Measurements from ENCODE around the gene ASB16. TPM values are rescaled to one million over a fixed set of nuclear protein-coding genes. Genes with fewer than 3 reads are reported as not detected.

ASB16 gene
- total RNA-seq, 2 experiments from 2014 or later = 0.30 to 0.44 TPM

- H3K4me3 ChIP-seq (ENCODE audit: low read depth, low read length, poor library complexity, severe bottlenecking) = no peak overlapping the region
- POLR2A ChIA-PET = no interaction called here
- no peak overlapping the region for H2AFZ ChIP-seq (ENCODE audit: low read length)
- H4K20me1 ChIP-seq (ENCODE audit: insufficient read depth, low read length) = no peaks in the 10 kb centered on the region
- DNase-seq (ENCODE audit: low spot score) = no peak
- H3K36me3 ChIP-seq (ENCODE audit: insufficient read depth, low read length) = peaks cover 63% of the 10 kb centered on the region
- no peaks in the 10 kb centered on the region for H3K4me1 ChIP-seq (ENCODE audit: insufficient read depth, low read length, poor library complexity, severe bottlenecking)
- no TSS peak for BruUV-seq (replicated peaks)
- no peak overlapping the region for H3K4me2 ChIP-seq (ENCODE audit: low read length)
- H3K9me2 ChIP-seq (ENCODE audit: insufficient read depth, low read length) = no peaks in the 10 kb centered on the region
- no peak for TF ChIP-seq EZH2phosphoT487 (IDR thresholded peaks at IDR 0.05; ENCODE audit: borderline replicate concordance, low read depth, low read length)
- no peak for TF ChIP-seq CTCF (conservative IDR thresholded peaks at IDR 0.05; ENCODE audit: low read length)
- no peak overlapping the region for H3K27ac ChIP-seq (ENCODE audit: low read depth, low read length, poor library complexity, severe bottlenecking)
- intact Hi-C loops (cut with micrococcal nuclease; ENCODE audit: unreplicated experiment) = no loop called here
- no peaks in the 10 kb centered on the region for H3K9me3 ChIP-seq (ENCODE audit: low read length)
- H3K79me2 ChIP-seq (ENCODE audit: insufficient read depth, low read depth, low read length) = no peaks in the 10 kb centered on the region
- CTCF ChIA-PET (ENCODE audit: unreplicated experiment) = no interaction called here
These were observed 10.8 kb upstream of the ASB16 start for GRCh38 chr17:44159519-44160210.

GRCh38 chr17:44164476-44164875 is 6.0 kb upstream of the ASB16 start:
- intact Hi-C loops (cut with micrococcal nuclease; ENCODE audit: unreplicated experiment) = no loop called here
- Histone ChIP-seq H2AFZ (ENCODE audit: low read length) (no peak overlapping the region), H3K9me3 (ENCODE audit: low read length) (no peaks in the 10 kb centered on the region), H3K36me3 (ENCODE audit: insufficient read depth, low read length) (peaks cover 20% of the 10 kb centered on the region), H4K20me1 (ENCODE audit: insufficient read depth, low read length) (no peaks in the 10 kb centered on the region), H3K4me1 (ENCODE audit: insufficient read depth, low read length, poor library complexity, severe bottlenecking) (peaks cover 7% of the 10 kb centered on the region), H3K79me2 (ENCODE audit: insufficient read depth, low read depth, low read length) (no peaks in the 10 kb centered on the region), H3K27ac (ENCODE audit: low read depth, low read length, poor library complexity, severe bottlenecking) (no peak overlapping the region), H3K4me3 (ENCODE audit: low read depth, low read length, poor library complexity, severe bottlenecking) (no peak overlapping the region), H3K4me2 (ENCODE audit: low read length) (no peak overlapping the region), H3K9me2 (ENCODE audit: insufficient read depth, low read length) (no peaks in the 10 kb centered on the region)
- CTCF ChIA-PET (ENCODE audit: unreplicated experiment) = no interaction called here
- TF ChIP-seq CTCF (conservative IDR thresholded peaks at IDR 0.05; ENCODE audit: low read length) (no peak), EZH2phosphoT487 (IDR thresholded peaks at IDR 0.05; ENCODE audit: borderline replicate concordance, low read depth, low read length) (no peak)
- BruUV-seq (replicated peaks) = TSS peak; percentile 55
- no peak for DNase-seq (ENCODE audit: low spot score)
- POLR2A ChIA-PET = no interaction called here

- H2AFZ ChIP-seq (ENCODE audit: low read length) = no peak overlapping the region
- ChIA-PET POLR2A (interaction anchor here (0.7 kb wide), 1 partner anchor 94 kb away, joined by 3 read pairs; no protein-coding TSS in a partner anchor), CTCF (ENCODE audit: unreplicated experiment) (no interaction called here)
- H3K9me2 ChIP-seq (ENCODE audit: insufficient read depth, low read length) = no peaks in the 10 kb centered on the region
- no peaks in the 10 kb centered on the region for H4K20me1 ChIP-seq (ENCODE audit: insufficient read depth, low read length)
- H3K4me3 ChIP-seq (ENCODE audit: low read depth, low read length, poor library complexity, severe bottlenecking) = no peak overlapping the region
- H3K4me1 ChIP-seq (ENCODE audit: insufficient read depth, low read length, poor library complexity, severe bottlenecking) = peaks cover 26% of the 10 kb centered on the region
- BruUV-seq (replicated peaks) = no TSS peak
- peaks cover under 1% of the 10 kb centered on the region; the same call in 1 of the 2 replicates for H3K36me3 ChIP-seq (ENCODE audit: insufficient read depth, low read length)
- H3K79me2 ChIP-seq (ENCODE audit: insufficient read depth, low read depth, low read length) = no peaks in the 10 kb centered on the region
- no peak for TF ChIP-seq CTCF (conservative IDR thresholded peaks at IDR 0.05; ENCODE audit: low read length)
- TF ChIP-seq EZH2phosphoT487 (IDR thresholded peaks at IDR 0.05; ENCODE audit: borderline replicate concordance, low read depth, low read length) = no peak
- H3K4me2 ChIP-seq (ENCODE audit: low read length) = no peak overlapping the region
- no peak overlapping the region for H3K27ac ChIP-seq (ENCODE audit: low read depth, low read length, poor library complexity, severe bottlenecking)
- DNase-seq (ENCODE audit: low spot score) = no peak
- intact Hi-C loops (cut with micrococcal nuclease; ENCODE audit: unreplicated experiment) = no loop called here
- H3K9me3 ChIP-seq (ENCODE audit: low read length) = no peaks in the 10 kb centered on the region
These were observed 3.2 kb upstream of the ASB16 start for GRCh38 chr17:44167181-44167861.
